Measurements from ENCODE around the gene PTPRN2.

DNA sequence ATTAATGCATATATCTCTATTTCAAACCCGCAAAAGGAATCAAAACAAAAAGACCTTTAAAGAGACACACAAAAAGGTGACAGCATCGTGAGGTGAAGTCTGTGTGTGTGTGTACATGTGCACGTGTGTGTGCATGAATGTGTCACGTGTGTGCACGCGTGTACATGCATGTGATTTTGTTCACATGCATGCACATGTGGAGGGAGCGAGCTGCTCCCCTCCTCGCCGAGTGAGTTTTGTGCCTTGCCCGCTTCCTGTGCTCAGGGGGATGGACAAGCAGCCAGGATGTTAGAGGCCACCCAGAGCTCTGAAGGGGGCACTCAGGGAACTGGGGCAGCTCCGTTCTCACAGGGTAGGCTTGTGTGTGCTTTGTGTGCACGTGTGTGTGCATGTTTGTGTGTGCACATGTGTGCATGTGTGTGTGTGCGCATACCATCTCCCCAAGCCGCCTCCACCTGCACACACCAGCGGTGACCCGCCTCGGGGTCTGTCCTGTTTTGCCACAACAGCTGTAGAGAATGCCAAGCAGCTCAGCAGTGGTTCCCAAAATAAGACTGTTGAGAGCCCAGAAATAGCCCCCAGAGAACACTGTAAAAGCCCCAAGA is 191.2 kb downstream of the PTPRN2 start:
- TF ChIP-seq, protein P1, sequence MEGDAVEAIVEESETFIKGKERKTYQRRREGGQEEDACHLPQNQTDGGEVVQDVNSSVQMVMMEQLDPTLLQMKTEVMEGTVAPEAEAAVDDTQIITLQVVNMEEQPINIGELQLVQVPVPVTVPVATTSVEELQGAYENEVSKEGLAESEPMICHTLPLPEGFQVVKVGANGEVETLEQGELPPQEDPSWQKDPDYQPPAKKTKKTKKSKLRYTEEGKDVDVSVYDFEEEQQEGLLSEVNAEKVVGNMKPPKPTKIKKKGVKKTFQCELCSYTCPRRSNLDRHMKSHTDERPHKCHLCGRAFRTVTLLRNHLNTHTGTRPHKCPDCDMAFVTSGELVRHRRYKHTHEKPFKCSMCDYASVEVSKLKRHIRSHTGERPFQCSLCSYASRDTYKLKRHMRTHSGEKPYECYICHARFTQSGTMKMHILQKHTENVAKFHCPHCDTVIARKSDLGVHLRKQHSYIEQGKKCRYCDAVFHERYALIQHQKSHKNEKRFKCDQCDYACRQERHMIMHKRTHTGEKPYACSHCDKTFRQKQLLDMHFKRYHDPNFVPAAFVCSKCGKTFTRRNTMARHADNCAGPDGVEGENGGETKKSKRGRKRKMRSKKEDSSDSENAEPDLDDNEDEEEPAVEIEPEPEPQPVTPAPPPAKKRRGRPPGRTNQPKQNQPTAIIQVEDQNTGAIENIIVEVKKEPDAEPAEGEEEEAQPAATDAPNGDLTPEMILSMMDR (conservative IDR thresholded peaks at IDR 0.05 in 1 of 2, IDR thresholded peaks at IDR 0.05 in 1 of 2; ENCODE audit: extremely low read depth in 1 of 2, insufficient read depth in 1 of 2, low read depth in 1 of 2, low read length in 2 of 2), result no peak
- no peak for TF ChIP-seq EZH2 (IDR thresholded peaks at IDR 0.05; ENCODE audit: borderline replicate concordance, low read length)

All from mammary epithelial cell (primary cell).